RWPE1 (cell line): ENCODE results near the gene TPM4.
"Not testable (repeated sequence)": the region's sequence is repeated elsewhere in the genome, so short reads cannot be mapped to it uniquely, and the experiment has no call there.

Experiments
- CTCF ChIA-PET: fragments of 350-600 bp; sonication (Branson Sonifier 250); formaldehyde crosslinking; extraction: SDS; loops from one replicate; lab custom pipeline; 2021; lab: Yijun Ruan, JAX
- POLR2A ChIA-PET: fragments of 400-600 bp; formaldehyde crosslinking; extraction: SDS; loops from one replicate; lab custom pipeline; 2020; ENCODE audit warnings: antibody characterized with exemption; ENCODE audit not compliant: low non-redundant PET; lab: Yijun Ruan, JAX
- DNase-seq: peaks from one replicate; pipeline ENCODE4 v3.0.0; 2012; ENCODE audit warnings: low spot score
- H3K27ac ChIP-seq: fragments of 450-650 bp; 2 replicates; pipeline ENCODE4 v1.5.1; 2017
- TF ChIP-seq, protein P1 (sequence below): fragments of 450-650 bp; conservative IDR thresholded peaks from 2 replicates; pipeline ENCODE4 v1.5.1; 2017; ENCODE audit warnings: low read depth, mild to moderate bottlenecking

TPM4 gene

GRCh38 chr19:16118489-16119033 lies 42.3 kb downstream of the TPM4 start:
- TF ChIP-seq, protein P1, sequence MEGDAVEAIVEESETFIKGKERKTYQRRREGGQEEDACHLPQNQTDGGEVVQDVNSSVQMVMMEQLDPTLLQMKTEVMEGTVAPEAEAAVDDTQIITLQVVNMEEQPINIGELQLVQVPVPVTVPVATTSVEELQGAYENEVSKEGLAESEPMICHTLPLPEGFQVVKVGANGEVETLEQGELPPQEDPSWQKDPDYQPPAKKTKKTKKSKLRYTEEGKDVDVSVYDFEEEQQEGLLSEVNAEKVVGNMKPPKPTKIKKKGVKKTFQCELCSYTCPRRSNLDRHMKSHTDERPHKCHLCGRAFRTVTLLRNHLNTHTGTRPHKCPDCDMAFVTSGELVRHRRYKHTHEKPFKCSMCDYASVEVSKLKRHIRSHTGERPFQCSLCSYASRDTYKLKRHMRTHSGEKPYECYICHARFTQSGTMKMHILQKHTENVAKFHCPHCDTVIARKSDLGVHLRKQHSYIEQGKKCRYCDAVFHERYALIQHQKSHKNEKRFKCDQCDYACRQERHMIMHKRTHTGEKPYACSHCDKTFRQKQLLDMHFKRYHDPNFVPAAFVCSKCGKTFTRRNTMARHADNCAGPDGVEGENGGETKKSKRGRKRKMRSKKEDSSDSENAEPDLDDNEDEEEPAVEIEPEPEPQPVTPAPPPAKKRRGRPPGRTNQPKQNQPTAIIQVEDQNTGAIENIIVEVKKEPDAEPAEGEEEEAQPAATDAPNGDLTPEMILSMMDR = no peak
- DNase-seq = no peak
- ChIA-PET CTCF (no interaction called here), POLR2A (no interaction called here)
- peak overlapping the region; percentile 12 for H3K27ac ChIP-seq

DNA sequence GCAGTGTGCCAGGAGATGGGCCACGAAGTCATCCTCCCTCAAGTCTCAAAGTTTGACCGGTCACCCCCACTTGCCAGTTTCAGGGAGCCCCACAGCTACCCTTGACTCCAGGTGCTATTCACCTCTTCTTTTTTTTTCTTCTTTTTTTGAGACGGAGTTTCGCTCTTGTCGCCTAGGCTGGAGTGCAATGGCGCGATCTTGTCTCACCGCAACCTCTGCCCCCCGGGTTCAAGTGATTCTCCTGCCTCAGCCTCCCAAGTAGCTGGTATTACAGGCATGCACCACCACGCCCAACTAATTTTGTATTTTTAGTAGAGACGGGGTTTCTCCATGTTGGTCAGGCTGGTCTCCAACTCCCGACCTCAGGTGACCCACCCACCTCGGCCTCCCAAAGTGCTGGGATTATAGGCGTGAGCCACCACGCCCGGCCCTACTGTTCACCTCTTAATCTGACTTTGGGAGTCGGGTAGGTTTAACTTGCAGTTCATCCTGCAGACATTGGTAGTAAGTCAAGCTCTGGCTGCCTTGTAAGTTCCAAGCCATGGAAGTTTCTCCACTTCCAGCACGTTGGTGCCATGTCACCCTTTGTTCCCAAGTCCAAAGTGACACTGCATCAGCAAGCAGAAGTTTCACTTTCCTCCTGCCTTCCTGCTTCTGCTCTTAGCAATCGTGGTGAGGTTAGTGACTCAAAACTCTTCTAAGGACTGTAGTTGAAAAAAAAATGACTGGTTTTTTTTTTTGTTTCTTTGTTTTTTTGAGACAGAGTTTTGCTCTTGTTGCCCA lies 43.0 kb downstream of the TPM4 start:
- DNase-seq, POLR2A ChIA-PET: not testable (repeated sequence)
- CTCF ChIA-PET = interaction anchor here (0.5 kb wide), 1 partner anchor 60 kb away, joined by 3 read pairs; no protein-coding TSS in a partner anchor
- 0 out of 2 replicates have a peak overlapping the region, but pooled peaks have one; percentile 5 for H3K27ac ChIP-seq

GRCh38 chr19:16121141-16121540 lies 44.8 kb downstream of the TPM4 start:
- POLR2A ChIA-PET = no interaction called here
- CTCF ChIA-PET = no interaction called here
- H3K27ac ChIP-seq = peak overlapping the region; percentile 5
- TF ChIP-seq, protein P1 = no peak
- no peak for DNase-seq

DNA sequence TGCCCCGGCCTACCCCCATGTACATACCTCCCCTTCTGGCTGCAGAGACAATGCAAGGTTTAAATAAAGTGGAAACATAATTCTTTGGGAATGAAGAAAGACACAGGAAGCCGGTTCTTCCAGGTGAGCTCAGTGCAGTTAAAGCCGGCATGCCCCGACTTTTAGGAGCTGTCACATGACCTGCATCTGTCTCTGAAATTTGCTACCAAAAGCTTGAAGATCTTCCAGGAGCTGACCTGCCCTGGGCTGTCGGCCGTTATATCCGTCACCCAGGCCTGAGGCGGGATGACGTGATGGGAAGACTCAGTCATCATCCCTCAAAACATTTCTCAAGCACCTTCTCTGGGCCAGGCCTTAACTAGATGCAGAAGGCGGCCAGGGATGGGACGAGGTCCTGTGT lies 45.7 kb downstream of the TPM4 start:
- TF ChIP-seq, protein P1 = no peak
- CTCF ChIA-PET = no interaction called here
- no peak for DNase-seq

GRCh38 chr19:16124953-16125352 lies 48.7 kb downstream of the TPM4 start:
- no peak for DNase-seq
- H3K27ac ChIP-seq = peak overlapping the region; percentile 14; the same call in 1 of the 2 replicates
- TF ChIP-seq, protein P1 = no peak
- ChIA-PET CTCF (interaction anchor here (0.6 kb wide), 1 partner anchor 493 kb away, joined by 3 read pairs; no protein-coding TSS in a partner anchor), POLR2A (no interaction called here)

More for the DNA sequence above, 45.7 kb downstream of the TPM4 start:
- POLR2A ChIA-PET = no interaction called here
- H3K27ac ChIP-seq = no peak overlapping the region; the same call in 1 of the 2 replicates

GRCh38 chr19:16125737-16126495 lies 49.6 kb downstream of the TPM4 start:
- no peak for DNase-seq
- TF ChIP-seq, protein P1 = no peak
- H3K27ac ChIP-seq = peak overlapping the region; percentile 14
- CTCF ChIA-PET = interaction anchor here (0.6 to 1.2 kb wide), 3 partner anchors 14 to 34 kb away, joined by 3 to 4 read pairs (median 3); partner anchors contain the start of gene RAB8A
- POLR2A ChIA-PET = interaction anchor here (0.5 kb wide), 1 partner anchor 267 kb away, joined by 5 read pairs; no protein-coding TSS in a partner anchor
